Sigmoid colon (tissue), 7 donors: ENCODE data around the gene SEPTIN1. TPM values are rescaled to one million over a fixed set of nuclear protein-coding genes. Genes with fewer than 3 reads are reported as not detected.
A peak's percentile ranks its signal among the peaks of the same experiment; 100 is the strongest.

Source experiments
- DNase-seq: peaks from one replicate; pipeline ENCODE4 v3.0.0-alpha.2; 2019
- H3K27ac ChIP-seq, 4 donors: fragments of 200-600 bp; sonication (generic); one replicate each; pipeline ENCODE4 v1.5.1; 2016 to 2019; ENCODE audit warnings: mild to moderate bottlenecking in 1 of 4
- H3K27me3 ChIP-seq, 3 donors: fragments of 200-600 bp; sonication (generic); one replicate each; pipeline ENCODE4 v1.5.1; 2019; ENCODE audit warnings: mild to moderate bottlenecking in 1 of 3
- H3K36me3 ChIP-seq, 4 donors: fragments of 200-600 bp; sonication (generic); one replicate each; pipeline ENCODE4 v1.5.1; 2016 to 2019
- H3K4me1 ChIP-seq, 4 donors: fragments of 200-600 bp; sonication (generic); one replicate each; pipeline ENCODE4 v1.5.1; 2017 to 2019
- H3K4me3 ChIP-seq, 4 donors: fragments of 200-600 bp; sonication (generic); one replicate each; pipeline ENCODE4 v1.5.1; 2017 to 2019; ENCODE audit warnings: mild to moderate bottlenecking in 2 of 4, moderate library complexity in 1 of 4
- H3K9me3 ChIP-seq, 4 donors: fragments of 200-600 bp in 3 of 4; sonication (generic) in 3 of 4; one replicate each; pipeline versions ENCODE4 v1.5.1 to v1.6.1; 2013 to 2019
- CTCF ChIP-seq, 4 experiments: fragments of 450-650 bp in 3 of 4; fragments of 200-600 bp in 1 of 4; IDR thresholded peaks; one replicate each; pipeline ENCODE4 v1.5.1; 2016 to 2019; ENCODE audit warnings: antibody characterized with exemption in 4 of 4, mild to moderate bottlenecking in 3 of 4, moderate library complexity in 2 of 4
- EP300 ChIP-seq, 4 donors: sonication (generic); formaldehyde crosslinking; IDR thresholded peaks; one replicate each; pipeline ENCODE4 v1.6.1; 2017; ENCODE audit warnings: antibody characterized with exemption in 4 of 4
- POLR2A ChIP-seq, 2 donors: fragments of 450-650 bp; IDR thresholded peaks; one replicate each; pipeline ENCODE4 v1.6.1; 2016; ENCODE audit warnings: antibody characterized with exemption in 2 of 2, mild to moderate bottlenecking in 2 of 2, moderate library complexity in 2 of 2
- POLR2AphosphoS5 ChIP-seq, 4 donors: sonication (generic); formaldehyde crosslinking; IDR thresholded peaks; one replicate each; pipeline ENCODE4 v1.6.1; 2017; ENCODE audit warnings: antibody characterized with exemption in 4 of 4
- WGBS, 2 donors: extraction: QIAGEN DNeasy Blood & Tissue Kit; methylation state at CpG; one replicate each; pipeline ENCODE4 v1.1.7; 2013; 5-methylcytosine and 5-hydroxymethylcytosine counted together
- intact Hi-C: fragments of 100-400 bp; cut with DNase I; formaldehyde crosslinking; loops from one replicate; pipeline ENCODE4 v1.15.1; 2023
- polyA plus RNA-seq, 3 donors: library from polyadenylated mRNA; stranded (reverse); fragments of 200-250 nt; gene quantifications; one replicate each; pipeline ENCODE4 v1.2.3, GENCODE V29; 2013
- total RNA-seq, 4 donors: library from RNA; depleted of rRNA; stranded (reverse); fragments of >200 nt; gene quantifications; one replicate each; pipeline ENCODE4 v1.1.0, GENCODE V29; 2016
- donor health status: healthy with polysubstance abuse.
- donor health status: Bipolar disorder and iron deficiency.
- donor health status: healthy.

SEPTIN1 gene
- total and polyA plus RNA-seq, 7 donors, result 0.82 to 46.6 (median 2.4) TPM

DNA sequence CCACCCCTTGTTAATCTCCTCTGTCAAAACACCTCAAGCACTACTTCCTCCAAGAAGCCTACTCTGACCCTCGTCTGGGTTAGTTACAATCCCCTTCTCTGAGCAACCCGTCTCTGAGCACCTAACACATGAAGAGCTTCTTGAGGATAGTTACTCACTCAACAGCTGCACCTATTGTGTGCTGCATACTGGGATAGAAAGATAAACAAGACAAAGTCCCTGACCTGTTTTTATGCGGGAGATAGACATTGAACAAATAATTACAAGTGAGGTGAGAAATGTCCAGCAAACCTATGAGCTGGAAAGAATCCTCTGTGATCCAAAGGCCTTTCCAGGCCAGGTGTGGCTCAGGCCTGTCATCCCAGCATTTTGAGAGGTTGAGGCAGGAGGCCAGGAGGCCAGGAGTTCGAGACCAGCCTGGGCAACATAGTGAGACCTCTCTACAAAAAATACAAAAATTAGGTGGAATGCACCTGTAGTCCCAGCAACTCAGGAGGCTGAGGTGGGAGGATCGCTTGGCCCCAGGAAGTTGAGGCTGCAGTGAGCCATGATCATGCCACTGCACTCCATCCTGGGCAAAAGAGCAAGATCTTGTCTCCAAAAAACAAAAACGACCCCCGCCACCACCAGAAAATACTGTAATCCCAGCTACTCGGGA lies 19.5 kb upstream of the SEPTIN1 start:
- 58 to 80% methylated on average over 8 of the region's 8 CpGs for WGBS, 2 donors
- H3K27me3 ChIP-seq, result no peaks in the 10 kb centered on the region
- H3K9me3 ChIP-seq, result no peaks in the 10 kb centered on the region
- no peak overlapping the region for H3K4me3 ChIP-seq
- H3K4me1 ChIP-seq, result peaks cover 0 to 35% (median 30%) of the 10 kb centered on the region in 4 donors
- no peak for DNase-seq
- intact Hi-C loops, result no loop called here
- no peak for TF ChIP-seq POLR2A (IDR thresholded peaks at IDR 0.05)
- TF ChIP-seq EP300 (IDR thresholded peaks at IDR 0.05), result no peak
- TF ChIP-seq POLR2AphosphoS5 (IDR thresholded peaks at IDR 0.05), result no peak
- TF ChIP-seq CTCF (IDR thresholded peaks at IDR 0.05), result no peak
- peak overlapping the region in 3 of 4 donors; percentile 89 to 96 (median 94) for H3K27ac ChIP-seq
- peaks cover 10 to 19% (median 12%) of the 10 kb centered on the region in 4 donors for H3K36me3 ChIP-seq

DNA sequence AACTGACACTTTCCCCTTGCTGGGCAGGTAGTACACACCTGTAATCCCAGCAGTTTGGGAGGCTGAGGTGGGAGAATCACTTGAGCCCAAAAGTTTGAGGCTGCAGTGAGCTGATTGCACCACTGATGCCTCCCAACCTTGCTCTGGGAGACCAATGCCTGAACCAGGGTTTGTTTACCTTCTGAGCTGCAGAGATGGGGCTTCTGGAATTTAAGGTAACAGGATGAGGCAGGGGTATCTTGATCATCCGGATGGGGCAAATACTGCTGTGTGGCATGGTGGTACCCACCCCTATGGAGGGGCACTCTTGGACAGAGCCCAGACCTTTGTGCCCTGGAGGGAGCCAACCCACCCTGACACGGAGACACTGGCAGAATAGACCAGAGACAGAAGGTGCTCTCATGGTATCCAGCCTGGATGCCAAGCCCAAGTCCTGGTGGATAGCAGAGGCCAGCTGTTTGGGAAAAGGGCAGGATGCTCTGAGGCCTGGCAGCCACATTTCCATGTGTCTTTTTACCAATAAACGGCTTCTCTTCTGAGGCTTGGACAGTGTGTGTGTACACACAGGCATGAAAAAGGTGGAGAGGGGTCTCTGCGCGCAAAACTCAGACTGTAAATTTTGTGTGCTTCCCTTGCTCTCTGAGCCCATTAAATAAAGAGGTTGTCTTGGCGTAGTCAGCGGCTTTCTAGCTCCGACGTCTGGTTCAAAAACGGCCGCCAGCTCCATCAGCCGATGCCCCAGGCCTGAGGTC lies 17.2 kb upstream of the SEPTIN1 start:
- H3K27me3 ChIP-seq, result no peaks in the 10 kb centered on the region
- H3K4me3 ChIP-seq, result peak overlapping the region; percentile 34 to 61 (median 60)
- WGBS, 2 donors, result 20 to 23% methylated on average over 12 of the region's 12 CpGs
- TF ChIP-seq POLR2AphosphoS5 (IDR thresholded peaks at IDR 0.05) (no peak), POLR2A (IDR thresholded peaks at IDR 0.05) (no peak), CTCF (IDR thresholded peaks at IDR 0.05) (no peak), EP300 (IDR thresholded peaks at IDR 0.05) (no peak)
- H3K36me3 ChIP-seq, result peaks cover 10 to 19% (median 12%) of the 10 kb centered on the region in 4 donors
- H3K27ac ChIP-seq, result peak overlapping the region; percentile 83 to 96 (median 92)
- intact Hi-C loops, result no loop called here
- no peak for DNase-seq
- peaks cover 0 to 44% (median 39%) of the 10 kb centered on the region in 4 donors for H3K4me1 ChIP-seq
- H3K9me3 ChIP-seq, result no peaks in the 10 kb centered on the region

DNA sequence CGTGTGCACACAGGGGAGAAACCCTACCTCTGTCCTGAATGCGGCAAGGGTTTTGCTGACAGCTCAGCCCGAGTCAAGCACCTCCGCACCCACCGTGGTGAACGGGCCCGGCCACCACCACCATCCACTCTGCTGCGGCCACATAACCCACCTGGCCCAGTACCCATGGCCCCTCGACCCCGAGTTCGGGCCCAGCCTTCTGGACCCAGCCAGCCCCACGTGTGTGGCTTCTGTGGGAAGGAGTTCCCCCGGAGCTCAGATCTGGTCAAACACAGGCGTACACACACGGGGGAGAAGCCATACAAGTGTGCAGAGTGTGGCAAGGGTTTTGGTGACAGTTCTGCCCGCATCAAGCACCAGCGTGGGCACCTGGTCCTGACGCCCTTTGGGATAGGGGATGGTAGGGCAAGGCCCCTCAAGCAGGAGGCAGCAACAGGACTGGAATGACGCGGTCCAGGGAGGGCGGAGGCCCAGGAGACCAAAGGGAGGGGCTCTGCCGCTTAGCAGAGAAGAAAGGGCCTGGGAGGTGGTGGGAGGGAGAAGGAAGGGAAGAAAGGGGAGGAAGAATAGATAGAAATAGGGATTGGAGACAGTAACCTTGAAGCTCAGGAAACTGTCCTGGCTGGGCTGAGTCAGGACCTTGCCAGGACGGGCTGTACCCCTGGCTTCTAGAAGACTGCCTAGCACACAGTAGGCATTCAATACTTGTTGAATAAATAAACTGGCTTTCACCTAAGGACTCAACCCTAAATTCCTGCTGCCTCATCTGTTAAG lies 16.5 kb upstream of the SEPTIN1 start:
- H3K4me1 ChIP-seq, result peaks cover 0 to 50% (median 46%) of the 10 kb centered on the region in 4 donors
- intact Hi-C loops, result no loop called here
- peaks cover 10 to 19% (median 12%) of the 10 kb centered on the region in 4 donors for H3K36me3 ChIP-seq
- no peak overlapping the region for H3K4me3 ChIP-seq
- peak overlapping the region; percentile 83 to 96 (median 92) for H3K27ac ChIP-seq
- 84 to 86% methylated on average over 23 of the region's 23 CpGs for WGBS, 2 donors
- no peaks in the 10 kb centered on the region for H3K27me3 ChIP-seq
- no peak for TF ChIP-seq POLR2AphosphoS5 (IDR thresholded peaks at IDR 0.05)
- TF ChIP-seq CTCF (IDR thresholded peaks at IDR 0.05), result no peak
- TF ChIP-seq POLR2A (IDR thresholded peaks at IDR 0.05), result no peak
- TF ChIP-seq EP300 (IDR thresholded peaks at IDR 0.05), result no peak
- DNase-seq, result no peak
- H3K9me3 ChIP-seq, result no peaks in the 10 kb centered on the region

GRCh38 chr16:30397776-30398660 lies 15.7 kb upstream of the SEPTIN1 start:
- H3K4me1 ChIP-seq, result peaks cover 0 to 50% (median 46%) of the 10 kb centered on the region in 4 donors
- peak overlapping the region in 3 of 4 donors; percentile 89 to 96 (median 94) for H3K27ac ChIP-seq
- DNase-seq, result no peak

More at GRCh38 chr16:30397776-30398660, 15.7 kb upstream of the SEPTIN1 start:
- no peak overlapping the region for H3K4me3 ChIP-seq
- 92 to 94% methylated on average over 42 of the region's 42 CpGs for WGBS, 2 donors
- no peaks in the 10 kb centered on the region for H3K27me3 ChIP-seq
- H3K36me3 ChIP-seq, result peaks cover 10 to 19% (median 12%) of the 10 kb centered on the region in 4 donors
- intact Hi-C loops, result no loop called here
- TF ChIP-seq POLR2AphosphoS5 (IDR thresholded peaks at IDR 0.05), result no peak
- TF ChIP-seq POLR2A (IDR thresholded peaks at IDR 0.05), result no peak
- TF ChIP-seq EP300 (IDR thresholded peaks at IDR 0.05), result no peak
- TF ChIP-seq CTCF (IDR thresholded peaks at IDR 0.05), result no peak
- no peaks in the 10 kb centered on the region for H3K9me3 ChIP-seq
